Panc1 (cell line): Measurements from ENCODE around the gene NCR3LG1. TPM values are rescaled to one million over a fixed set of nuclear protein-coding genes. Genes with fewer than 3 reads are reported as not detected.

ENCODE experiments used
- ATAC-seq: fragments of 200-7000 bp; cut with Tn5 transposase; 2 replicates; pipeline ENCODE4 v1.9.1; 2020; ENCODE audit warnings: mild to moderate bottlenecking, moderate library complexity
- BruUV-seq: library from RNA; stranded (reverse); fragments of 400-500 nt; replicated peaks from 2 replicates; lab custom pipeline; 2021; lab: Mats Ljungman, UMichigan
- CTCF ChIA-PET: fragments of 300-600 bp; sonication (Branson Sonifier 250); formaldehyde crosslinking; loops from one replicate; lab custom pipeline; 2022; ENCODE audit warnings: antibody characterized with exemption; lab: Charles Lee
- POLR2A ChIA-PET: fragments of 300-600 bp; sonication (Branson Sonifier 250); formaldehyde crosslinking; loops from one replicate; lab custom pipeline; 2022; ENCODE audit warnings: antibody characterized with exemption; lab: Charles Lee
- DNase-seq: peaks from one replicate; pipeline ENCODE4 v3.0.0-alpha.2; 2010; ENCODE audit warnings: low read depth, low spot score
- H3K27ac ChIP-seq: 2 replicates; pipeline ENCODE4 v1.5.1; 2011; ENCODE audit warnings: mild to moderate bottlenecking, low read length, inconsistent platforms
- H3K27me3 ChIP-seq: fragments of 200-500 bp; sonication (Bioruptor generic); 2 replicates; pipeline ENCODE4 v1.6.0; 2014; ENCODE audit warnings: low read length, inconsistent platforms; ENCODE audit not compliant: control insufficient read depth, insufficient read depth
- H3K36me3 ChIP-seq: fragments of 200-500 bp; sonication (Bioruptor generic); 2 replicates; pipeline ENCODE4 v1.5.1; 2014; ENCODE audit warnings: inconsistent platforms, mild to moderate bottlenecking, low read length, moderate library complexity; ENCODE audit not compliant: control insufficient read depth, insufficient read depth
- H3K4me1 ChIP-seq: 2 replicates; pipeline ENCODE4 v1.5.1; 2011; ENCODE audit warnings: inconsistent platforms, mild to moderate bottlenecking, low read length, moderate library complexity; ENCODE audit not compliant: control insufficient read depth, insufficient read depth
- H3K4me3 ChIP-seq, 2 experiments: 2 replicates each; pipeline ENCODE4 v1.5.1; 2011 to 2012; ENCODE audit warnings: low read depth in 2 of 2, low read length in 2 of 2, mild to moderate bottlenecking in 2 of 2, inconsistent platforms in 1 of 2, moderate library complexity in 1 of 2
- H3K9me3 ChIP-seq: fragments of 200-500 bp; sonication (Bioruptor generic); 2 replicates; pipeline ENCODE4 v1.5.1; 2014; ENCODE audit warnings: low read depth, mild to moderate bottlenecking, inconsistent platforms, low read length, moderate library complexity; ENCODE audit not compliant: control insufficient read depth, insufficient read depth
- POLR2AphosphoS5 ChIP-seq: IDR thresholded peaks from 2 replicates; pipeline ENCODE4 v1.6.1; 2012; ENCODE audit warnings: mild to moderate bottlenecking, low read depth, low read length, moderate library complexity
- REST ChIP-seq, 2 experiments: IDR thresholded peaks; 2 replicates each; pipeline ENCODE4 v1.6.1; 2011 to 2012; ENCODE audit warnings: low read depth in 2 of 2, control low read depth in 1 of 2, low read length in 1 of 2, mild to moderate bottlenecking in 1 of 2, moderate library complexity in 1 of 2; ENCODE audit not compliant: insufficient read depth in 1 of 2
- SIN3A ChIP-seq: IDR thresholded peaks from 2 replicates; pipeline ENCODE4 v1.6.1; 2012; ENCODE audit warnings: low read depth, mild to moderate bottlenecking, low read length, moderate library complexity, borderline replicate concordance; ENCODE audit not compliant: insufficient read depth
- TCF7L2 ChIP-seq: IDR thresholded peaks from 2 replicates; pipeline ENCODE4 v1.6.1; 2011; ENCODE audit warnings: mild to moderate bottlenecking, low read depth, low read length, inconsistent platforms
- in situ Hi-C: cut with HindIII; loops from 2 replicates; pipeline ENCODE4 v1.10.0; 2016; ENCODE audit warnings: low sequenced_read_pairs, low pct_unique_long_range_greater_than_20kb
- intact Hi-C: fragments of 100-400 bp; cut with micrococcal nuclease; formaldehyde crosslinking; loops from one replicate; pipeline ENCODE4 v1.10.0; 2022; ENCODE audit not compliant: unreplicated experiment
- total RNA-seq: library from RNA; stranded (reverse); gene quantifications from one replicate; pipeline ENCODE4 v1.2.1, GENCODE V29; 2021; ENCODE audit not compliant: unreplicated experiment
- TF ChIP-seq, protein P1 (sequence below): fragments of 450-650 bp; IDR thresholded peaks from 2 replicates; pipeline ENCODE4 v1.5.1; 2017; ENCODE audit warnings: mild to moderate bottlenecking

NCR3LG1 gene
- total RNA-seq, 1 experiment from 2014 or later, result 8.6 TPM

GRCh38 chr11:17400048-17400775 is 48.6 kb downstream of the NCR3LG1 start:
- Histone ChIP-seq H3K4me3 (no peak overlapping the region), H3K36me3 (no peaks in the 10 kb centered on the region), H3K27me3 (no peaks in the 10 kb centered on the region), H3K27ac (no peak overlapping the region), H3K4me1 (no peaks in the 10 kb centered on the region; the same call in 1 of the 2 replicates), H3K9me3 (no peaks in the 10 kb centered on the region)
- in situ Hi-C loops (no loop called here), intact Hi-C loops (no loop called here)
- DNase-seq, result no peak
- TF ChIP-seq, protein P1, sequence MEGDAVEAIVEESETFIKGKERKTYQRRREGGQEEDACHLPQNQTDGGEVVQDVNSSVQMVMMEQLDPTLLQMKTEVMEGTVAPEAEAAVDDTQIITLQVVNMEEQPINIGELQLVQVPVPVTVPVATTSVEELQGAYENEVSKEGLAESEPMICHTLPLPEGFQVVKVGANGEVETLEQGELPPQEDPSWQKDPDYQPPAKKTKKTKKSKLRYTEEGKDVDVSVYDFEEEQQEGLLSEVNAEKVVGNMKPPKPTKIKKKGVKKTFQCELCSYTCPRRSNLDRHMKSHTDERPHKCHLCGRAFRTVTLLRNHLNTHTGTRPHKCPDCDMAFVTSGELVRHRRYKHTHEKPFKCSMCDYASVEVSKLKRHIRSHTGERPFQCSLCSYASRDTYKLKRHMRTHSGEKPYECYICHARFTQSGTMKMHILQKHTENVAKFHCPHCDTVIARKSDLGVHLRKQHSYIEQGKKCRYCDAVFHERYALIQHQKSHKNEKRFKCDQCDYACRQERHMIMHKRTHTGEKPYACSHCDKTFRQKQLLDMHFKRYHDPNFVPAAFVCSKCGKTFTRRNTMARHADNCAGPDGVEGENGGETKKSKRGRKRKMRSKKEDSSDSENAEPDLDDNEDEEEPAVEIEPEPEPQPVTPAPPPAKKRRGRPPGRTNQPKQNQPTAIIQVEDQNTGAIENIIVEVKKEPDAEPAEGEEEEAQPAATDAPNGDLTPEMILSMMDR, result no peak
- TF ChIP-seq REST (IDR thresholded peaks at IDR 0.05; ENCODE audit: insufficient read depth in 1 of 2, low read depth in 2 of 2, low read length in 1 of 2), result no peak
- no peak for TF ChIP-seq TCF7L2
- no peak for TF ChIP-seq POLR2AphosphoS5
- no peak for TF ChIP-seq SIN3A
- BruUV-seq, result no TSS peak
- ATAC-seq, result no peak
- ChIA-PET CTCF (no interaction called here), POLR2A (no interaction called here)

DNA sequence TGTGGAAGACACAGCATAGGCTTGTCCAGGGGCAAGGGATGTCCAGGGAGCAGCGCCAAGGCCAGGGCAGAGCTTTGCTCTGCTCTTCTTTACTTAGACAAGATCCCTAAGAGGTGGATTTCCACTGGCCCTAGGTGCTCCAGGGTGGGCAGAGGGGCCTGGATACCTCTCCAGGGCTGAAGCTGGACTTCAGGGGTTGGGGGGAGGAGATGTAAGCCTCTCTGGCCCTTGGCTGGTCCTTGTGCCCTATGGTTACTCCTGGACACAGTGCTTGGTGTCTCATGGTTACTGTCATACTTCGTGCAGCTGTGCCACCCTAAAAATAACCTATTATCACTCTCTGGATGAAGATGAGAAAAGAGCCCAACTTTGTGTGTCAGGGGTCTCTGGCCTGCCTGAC is 49.7 kb downstream of the NCR3LG1 start:
- no peak for DNase-seq
- Histone ChIP-seq H3K4me1 (peaks cover 6% of the 10 kb centered on the region; the same call in 1 of the 2 replicates), H3K27ac (no peak overlapping the region), H3K9me3 (no peaks in the 10 kb centered on the region), H3K4me3 (no peak overlapping the region), H3K36me3 (no peaks in the 10 kb centered on the region), H3K27me3 (no peaks in the 10 kb centered on the region)
- in situ Hi-C loops (no loop called here), intact Hi-C loops (no loop called here)
- POLR2A ChIA-PET, result no interaction called here
- no peak for ATAC-seq
- BruUV-seq, result no TSS peak
- TF ChIP-seq REST (IDR thresholded peaks at IDR 0.05; ENCODE audit: insufficient read depth in 1 of 2, low read depth in 2 of 2, low read length in 1 of 2) (no peak), TCF7L2 (no peak), POLR2AphosphoS5 (no peak), SIN3A (no peak)
- TF ChIP-seq, protein P1, result no peak
- CTCF ChIA-PET, result no interaction called here
